Muscle layer of duodenum (tissue), 2 donors: ENCODE data around the gene SLC35B1.
"Not testable (repeated sequence)": the region's sequence is repeated elsewhere in the genome, so short reads cannot be mapped to it uniquely, and the experiment has no call there.

Experiments
- H3K27ac ChIP-seq: one replicate; pipeline ENCODE4 v1.7.0; 2013; ENCODE audit warnings: mild to moderate bottlenecking, low read length
- H3K27me3 ChIP-seq: one replicate; pipeline ENCODE4 v1.7.0; 2013; ENCODE audit warnings: low read depth, mild to moderate bottlenecking, control low read depth, low read length
- H3K36me3 ChIP-seq, 2 donors: one replicate each; pipeline ENCODE4 v1.7.0; 2013; ENCODE audit warnings: low read length in 2 of 2, control low read depth in 1 of 2, mild to moderate bottlenecking in 1 of 2; ENCODE audit not compliant: insufficient read depth in 2 of 2, control insufficient read depth in 1 of 2
- H3K4me1 ChIP-seq, 2 donors: one replicate each; pipeline ENCODE4 v1.7.0; 2013; ENCODE audit warnings: low read length in 2 of 2, mild to moderate bottlenecking in 2 of 2, control low read depth in 1 of 2, moderate library complexity in 1 of 2; ENCODE audit not compliant: insufficient read depth in 2 of 2, control insufficient read depth in 1 of 2
- H3K4me3 ChIP-seq, 2 donors: one replicate each; pipeline ENCODE4 v1.7.0; 2013; ENCODE audit warnings: low read length in 2 of 2, low read depth in 1 of 2, mild to moderate bottlenecking in 1 of 2
- H3K9me3 ChIP-seq, 2 donors: one replicate each; pipeline ENCODE4 v1.7.0; 2013; ENCODE audit warnings: low read length in 2 of 2, control low read depth in 1 of 2, mild to moderate bottlenecking in 1 of 2; ENCODE audit not compliant: control insufficient read depth in 1 of 2
- donor health status: healthy.

The SLC35B1 gene

GRCh38 chr17:49677134-49677932 is 30.4 kb downstream of the SLC35B1 start:
- peaks cover 15 to 36% of the 10 kb centered on the region in 2 donors for H3K4me1 ChIP-seq
- H3K27me3 ChIP-seq, result no peaks in the 10 kb centered on the region
- H3K36me3 ChIP-seq, result peaks cover 0 to 3% of the 10 kb centered on the region in 2 donors
- peak overlapping the region; percentile 54 for H3K27ac ChIP-seq
- no peaks in the 10 kb centered on the region for H3K9me3 ChIP-seq
- H3K4me3 ChIP-seq, result peak overlapping the region; percentile 59 to 62

- Histone ChIP-seq H3K4me3 (peak overlapping the region; percentile 59 to 62), H3K9me3 (no peaks in the 10 kb centered on the region), H3K36me3 (peaks cover 0 to 3% of the 10 kb centered on the region in 2 donors), H3K27ac (peak overlapping the region; percentile 54), H3K27me3 (no peaks in the 10 kb centered on the region), H3K4me1 (peaks cover 15 to 40% of the 10 kb centered on the region in 2 donors)
Measured at GRCh38 chr17:49676276-49676868, 31.4 kb downstream of the SLC35B1 start.

DNA sequence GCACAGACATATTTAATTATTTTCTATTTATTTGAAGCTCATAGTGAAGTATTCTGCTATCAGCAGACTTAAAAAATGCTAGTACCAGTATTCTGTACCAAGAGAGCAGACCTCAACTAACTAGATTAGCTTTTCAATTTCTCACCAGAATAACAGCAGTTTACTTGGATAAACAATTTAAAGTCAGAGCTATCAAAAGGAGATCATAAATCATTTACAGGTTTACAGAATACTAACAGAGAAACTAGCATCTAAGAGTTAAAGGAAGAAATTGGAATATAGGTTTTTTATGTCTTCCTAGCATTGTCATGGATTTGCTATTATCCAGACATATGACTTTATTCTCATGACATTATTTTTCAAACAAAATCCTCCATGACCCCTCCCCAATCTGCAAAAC is 33.3 kb downstream of the SLC35B1 start:
- Histone ChIP-seq H3K4me1 (peaks cover 20 to 56% of the 10 kb centered on the region in 2 donors), H3K36me3 (peaks cover 0 to 3% of the 10 kb centered on the region in 2 donors)

GRCh38 chr17:49673679-49674078 is 34.1 kb downstream of the SLC35B1 start:
- H3K9me3 ChIP-seq, H3K27ac ChIP-seq, H3K36me3 ChIP-seq, H3K4me3 ChIP-seq, H3K27me3 ChIP-seq: not testable (repeated sequence)
- H3K4me1 ChIP-seq, result peaks cover 20 to 56% of the 10 kb centered on the region in 2 donors

More for the DNA sequence above, 33.3 kb downstream of the SLC35B1 start:
- no peak overlapping the region for H3K27ac ChIP-seq
- H3K27me3 ChIP-seq, result no peaks in the 10 kb centered on the region
- no peak overlapping the region for H3K4me3 ChIP-seq
- no peaks in the 10 kb centered on the region for H3K9me3 ChIP-seq

DNA sequence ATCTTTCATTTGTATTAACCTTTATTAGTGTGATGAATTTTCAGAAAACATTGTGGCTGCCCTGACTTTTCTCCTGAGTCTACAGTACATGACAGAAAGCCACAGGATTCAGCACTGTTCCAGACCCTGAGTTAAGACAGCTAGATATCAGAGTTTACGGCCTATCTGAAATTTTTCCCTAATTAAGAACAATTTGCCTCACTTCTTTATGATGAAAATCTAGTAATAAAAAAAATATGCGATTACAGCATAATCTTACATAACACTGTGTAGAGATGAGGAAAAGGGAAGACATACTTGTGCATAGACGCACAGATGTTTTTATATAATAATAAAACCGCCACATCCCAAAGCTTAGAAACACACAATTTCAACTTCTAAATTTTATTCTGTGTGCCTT is 37.1 kb downstream of the SLC35B1 start:
- H3K36me3 ChIP-seq, result no peaks in the 10 kb centered on the region
- no peak overlapping the region for H3K27ac ChIP-seq
- no peaks in the 10 kb centered on the region for H3K27me3 ChIP-seq
- H3K9me3 ChIP-seq, result no peaks in the 10 kb centered on the region
- H3K4me1 ChIP-seq, result peaks cover 10 to 45% of the 10 kb centered on the region in 2 donors
- H3K4me3 ChIP-seq, result no peak overlapping the region

GRCh38 chr17:49670002-49670401 is 37.8 kb downstream of the SLC35B1 start:
- Histone ChIP-seq H3K9me3 (no peaks in the 10 kb centered on the region), H3K4me1 (peaks cover 7 to 39% of the 10 kb centered on the region in 2 donors), H3K27me3 (no peaks in the 10 kb centered on the region), H3K4me3 (no peak overlapping the region), H3K27ac (no peak overlapping the region), H3K36me3 (no peaks in the 10 kb centered on the region)

DNA sequence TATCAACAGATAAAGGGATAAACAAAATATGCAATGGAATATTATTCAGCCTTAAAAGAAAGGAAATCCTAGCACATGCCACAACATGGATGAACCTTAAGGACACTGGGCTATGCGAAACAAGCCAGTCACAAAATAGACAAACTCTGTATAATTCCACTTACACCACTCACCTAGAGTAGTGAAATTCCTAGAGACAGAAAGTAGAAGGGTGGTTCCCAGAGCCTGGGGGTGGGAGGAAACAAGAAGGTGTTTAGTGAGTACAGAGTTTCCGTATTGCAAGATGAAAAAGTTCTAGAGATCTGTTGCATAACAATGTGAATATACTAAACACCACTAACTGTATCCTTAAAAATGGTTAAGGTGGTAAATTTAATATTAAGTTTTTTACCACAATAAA is 39.9 kb downstream of the SLC35B1 start:
- Histone ChIP-seq H3K4me1 (peaks cover 9 to 40% of the 10 kb centered on the region in 2 donors), H3K27me3 (no peaks in the 10 kb centered on the region), H3K36me3 (peaks cover 0 to 4% of the 10 kb centered on the region in 2 donors), H3K4me3 (no peak overlapping the region), H3K9me3 (no peaks in the 10 kb centered on the region), H3K27ac (no peak overlapping the region)

- H3K36me3 ChIP-seq, result peaks cover 0 to 4% of the 10 kb centered on the region in 2 donors
- H3K4me3 ChIP-seq, result no peak overlapping the region
- H3K27ac ChIP-seq, result peak overlapping the region; percentile 21
- no peaks in the 10 kb centered on the region for H3K27me3 ChIP-seq
- H3K9me3 ChIP-seq, result no peaks in the 10 kb centered on the region
- H3K4me1 ChIP-seq, result peaks cover 5 to 21% of the 10 kb centered on the region in 2 donors
Measured at GRCh38 chr17:49664706-49665211, 43.0 kb downstream of the SLC35B1 start.

GRCh38 chr17:49659661-49660382 is 47.9 kb downstream of the SLC35B1 start:
- H3K27me3 ChIP-seq, result no peaks in the 10 kb centered on the region
- H3K4me1 ChIP-seq, result peaks cover 5 to 23% of the 10 kb centered on the region in 2 donors
- peaks cover 0 to 3% of the 10 kb centered on the region in 2 donors for H3K36me3 ChIP-seq
- no peak overlapping the region for H3K4me3 ChIP-seq
- no peaks in the 10 kb centered on the region for H3K9me3 ChIP-seq
- H3K27ac ChIP-seq, result no peak overlapping the region

DNA sequence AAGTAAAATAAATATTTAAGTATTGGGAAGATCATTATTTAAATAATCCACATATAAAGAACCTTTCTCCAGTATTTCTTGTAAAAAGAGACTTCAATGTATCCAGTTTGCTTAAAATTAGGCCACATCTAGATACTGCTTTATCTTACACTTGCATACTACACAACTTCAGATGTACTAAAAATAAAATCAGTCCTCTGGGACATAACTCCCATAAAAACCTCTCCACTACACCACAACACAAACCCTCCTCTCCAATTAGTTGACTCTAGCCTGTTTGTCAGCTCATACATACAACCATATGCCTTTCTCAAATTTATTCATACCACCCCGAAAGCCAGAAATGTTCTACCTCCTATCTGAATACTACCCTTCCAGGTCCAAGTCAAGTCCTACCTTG is 51.5 kb downstream of the SLC35B1 start:
- Histone ChIP-seq H3K27me3 (no peaks in the 10 kb centered on the region), H3K36me3 (no peaks in the 10 kb centered on the region), H3K4me3 (no peak overlapping the region), H3K27ac (no peak overlapping the region), H3K9me3 (no peaks in the 10 kb centered on the region), H3K4me1 (peaks cover 4 to 19% of the 10 kb centered on the region in 2 donors)
